Astrocyte (in vitro differentiated cells and primary cell): ENCODE data around the gene ATP10A.

Experiments used
- EZH2 ChIP-seq: IDR thresholded peaks from 2 replicates; pipeline ENCODE4 v1.6.1; 2012; ENCODE audit warnings: mild to moderate bottlenecking, low read length, inconsistent platforms; ENCODE audit not compliant: insufficient read depth
- TF ChIP-seq, protein P1 (sequence below): IDR thresholded peaks from 2 replicates; pipeline ENCODE4 v1.5.1; 2011; ENCODE audit warnings: low read depth, mild to moderate bottlenecking, inconsistent platforms, low read length, moderate library complexity; ENCODE audit not compliant: insufficient read depth

- TF ChIP-seq, protein P1, sequence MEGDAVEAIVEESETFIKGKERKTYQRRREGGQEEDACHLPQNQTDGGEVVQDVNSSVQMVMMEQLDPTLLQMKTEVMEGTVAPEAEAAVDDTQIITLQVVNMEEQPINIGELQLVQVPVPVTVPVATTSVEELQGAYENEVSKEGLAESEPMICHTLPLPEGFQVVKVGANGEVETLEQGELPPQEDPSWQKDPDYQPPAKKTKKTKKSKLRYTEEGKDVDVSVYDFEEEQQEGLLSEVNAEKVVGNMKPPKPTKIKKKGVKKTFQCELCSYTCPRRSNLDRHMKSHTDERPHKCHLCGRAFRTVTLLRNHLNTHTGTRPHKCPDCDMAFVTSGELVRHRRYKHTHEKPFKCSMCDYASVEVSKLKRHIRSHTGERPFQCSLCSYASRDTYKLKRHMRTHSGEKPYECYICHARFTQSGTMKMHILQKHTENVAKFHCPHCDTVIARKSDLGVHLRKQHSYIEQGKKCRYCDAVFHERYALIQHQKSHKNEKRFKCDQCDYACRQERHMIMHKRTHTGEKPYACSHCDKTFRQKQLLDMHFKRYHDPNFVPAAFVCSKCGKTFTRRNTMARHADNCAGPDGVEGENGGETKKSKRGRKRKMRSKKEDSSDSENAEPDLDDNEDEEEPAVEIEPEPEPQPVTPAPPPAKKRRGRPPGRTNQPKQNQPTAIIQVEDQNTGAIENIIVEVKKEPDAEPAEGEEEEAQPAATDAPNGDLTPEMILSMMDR: no peak
- TF ChIP-seq EZH2: no peak
Measured at GRCh38 chr15:25852661-25853524, 10.2 kb downstream of the ATP10A start.
